RWPE2 (cell line): Measurements from ENCODE around the gene EEFSEC.

Experiments used
- ATAC-seq: fragments of 200-7000 bp; cut with Tn5 transposase; 3 replicates; pipeline ENCODE4 v1.9.1; 2021; ENCODE audit warnings: low read depth
- DNase-seq: peaks from one replicate; pipeline ENCODE4 v3.0.0-alpha.2; 2020; ENCODE audit warnings: low spot score
- H3K27ac ChIP-seq: fragments of 450-650 bp; 2 replicates; pipeline ENCODE4 v1.5.1; 2017; ENCODE audit warnings: mild to moderate bottlenecking; ENCODE audit not compliant: poor library complexity, severe bottlenecking
- H3K27me3 ChIP-seq: fragments of 250-450 bp; sonication (Bioruptor Pico); 2 replicates; pipeline ENCODE4 v1.5.1; 2021; ENCODE audit warnings: mild to moderate bottlenecking, moderate library complexity; ENCODE audit not compliant: insufficient read depth, poor library complexity, severe bottlenecking
- H3K36me3 ChIP-seq: fragments of 250-450 bp; sonication (Bioruptor Pico); 2 replicates; pipeline ENCODE4 v1.5.1; 2020; ENCODE audit warnings: low read depth, mild to moderate bottlenecking, moderate library complexity
- H3K4me1 ChIP-seq: fragments of 250-450 bp; sonication (Bioruptor Pico); 2 replicates; pipeline ENCODE4 v1.5.1; 2021; ENCODE audit warnings: mild to moderate bottlenecking, moderate library complexity; ENCODE audit not compliant: insufficient read depth, poor library complexity, severe bottlenecking
- H3K4me3 ChIP-seq: fragments of 250-450 bp; sonication (Bioruptor Pico); 2 replicates; pipeline ENCODE4 v1.5.1; 2021; ENCODE audit warnings: mild to moderate bottlenecking, moderate library complexity; ENCODE audit not compliant: severe bottlenecking
- H3K9me3 ChIP-seq: fragments of 250-450 bp; sonication (Bioruptor Pico); 2 replicates; pipeline ENCODE4 v1.5.1; 2021; ENCODE audit warnings: mild to moderate bottlenecking, moderate library complexity; ENCODE audit not compliant: severe bottlenecking
- TF ChIP-seq, protein P1 (sequence below): fragments of 450-650 bp; IDR thresholded peaks from one replicate; pipeline ENCODE4 v1.5.1; 2017; ENCODE audit warnings: mild to moderate bottlenecking, moderate library complexity; ENCODE audit not compliant: poor library complexity, severe bottlenecking

EEFSEC gene

DNA sequence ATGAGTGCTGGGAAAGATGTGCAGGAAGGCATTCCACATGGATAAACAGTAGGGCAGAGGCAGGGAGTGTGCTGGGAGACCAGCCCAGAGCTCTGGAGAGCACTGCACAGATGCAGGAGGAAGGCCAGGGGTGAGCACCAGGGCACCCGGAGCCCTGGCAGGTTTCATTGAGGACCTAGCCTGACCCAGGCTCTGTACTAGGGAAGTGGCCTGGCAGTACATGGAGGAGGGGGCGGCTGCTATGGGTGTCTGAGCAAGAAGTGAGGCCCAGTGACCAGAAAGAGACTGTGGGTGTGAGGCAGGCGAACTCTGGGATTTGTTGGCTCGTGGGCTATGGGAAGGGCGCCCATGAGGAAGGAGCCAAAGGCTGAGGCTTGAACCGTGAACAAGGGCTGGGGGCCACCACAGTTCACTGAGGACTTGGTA lies 174.3 kb downstream of the EEFSEC start:
- ATAC-seq: no peak
- TF ChIP-seq, protein P1, sequence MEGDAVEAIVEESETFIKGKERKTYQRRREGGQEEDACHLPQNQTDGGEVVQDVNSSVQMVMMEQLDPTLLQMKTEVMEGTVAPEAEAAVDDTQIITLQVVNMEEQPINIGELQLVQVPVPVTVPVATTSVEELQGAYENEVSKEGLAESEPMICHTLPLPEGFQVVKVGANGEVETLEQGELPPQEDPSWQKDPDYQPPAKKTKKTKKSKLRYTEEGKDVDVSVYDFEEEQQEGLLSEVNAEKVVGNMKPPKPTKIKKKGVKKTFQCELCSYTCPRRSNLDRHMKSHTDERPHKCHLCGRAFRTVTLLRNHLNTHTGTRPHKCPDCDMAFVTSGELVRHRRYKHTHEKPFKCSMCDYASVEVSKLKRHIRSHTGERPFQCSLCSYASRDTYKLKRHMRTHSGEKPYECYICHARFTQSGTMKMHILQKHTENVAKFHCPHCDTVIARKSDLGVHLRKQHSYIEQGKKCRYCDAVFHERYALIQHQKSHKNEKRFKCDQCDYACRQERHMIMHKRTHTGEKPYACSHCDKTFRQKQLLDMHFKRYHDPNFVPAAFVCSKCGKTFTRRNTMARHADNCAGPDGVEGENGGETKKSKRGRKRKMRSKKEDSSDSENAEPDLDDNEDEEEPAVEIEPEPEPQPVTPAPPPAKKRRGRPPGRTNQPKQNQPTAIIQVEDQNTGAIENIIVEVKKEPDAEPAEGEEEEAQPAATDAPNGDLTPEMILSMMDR: no peak
- H3K27ac ChIP-seq: no peak overlapping the region
- no peaks in the 10 kb centered on the region for H3K27me3 ChIP-seq
- no peak for DNase-seq
- no peaks in the 10 kb centered on the region for H3K4me1 ChIP-seq
- H3K4me3 ChIP-seq: no peak overlapping the region
- H3K9me3 ChIP-seq: no peaks in the 10 kb centered on the region
- H3K36me3 ChIP-seq: no peaks in the 10 kb centered on the region

- Histone ChIP-seq H3K4me3 (no peak overlapping the region), H3K4me1 (no peaks in the 10 kb centered on the region), H3K9me3 (no peaks in the 10 kb centered on the region), H3K36me3 (no peaks in the 10 kb centered on the region), H3K27ac (no peak overlapping the region), H3K27me3 (no peaks in the 10 kb centered on the region)
- no peak for DNase-seq
- no peak for ATAC-seq
- TF ChIP-seq, protein P1: no peak
These were observed 175.5 kb downstream of the EEFSEC start for GRCh38 chr3:128328546-128329458.

DNA sequence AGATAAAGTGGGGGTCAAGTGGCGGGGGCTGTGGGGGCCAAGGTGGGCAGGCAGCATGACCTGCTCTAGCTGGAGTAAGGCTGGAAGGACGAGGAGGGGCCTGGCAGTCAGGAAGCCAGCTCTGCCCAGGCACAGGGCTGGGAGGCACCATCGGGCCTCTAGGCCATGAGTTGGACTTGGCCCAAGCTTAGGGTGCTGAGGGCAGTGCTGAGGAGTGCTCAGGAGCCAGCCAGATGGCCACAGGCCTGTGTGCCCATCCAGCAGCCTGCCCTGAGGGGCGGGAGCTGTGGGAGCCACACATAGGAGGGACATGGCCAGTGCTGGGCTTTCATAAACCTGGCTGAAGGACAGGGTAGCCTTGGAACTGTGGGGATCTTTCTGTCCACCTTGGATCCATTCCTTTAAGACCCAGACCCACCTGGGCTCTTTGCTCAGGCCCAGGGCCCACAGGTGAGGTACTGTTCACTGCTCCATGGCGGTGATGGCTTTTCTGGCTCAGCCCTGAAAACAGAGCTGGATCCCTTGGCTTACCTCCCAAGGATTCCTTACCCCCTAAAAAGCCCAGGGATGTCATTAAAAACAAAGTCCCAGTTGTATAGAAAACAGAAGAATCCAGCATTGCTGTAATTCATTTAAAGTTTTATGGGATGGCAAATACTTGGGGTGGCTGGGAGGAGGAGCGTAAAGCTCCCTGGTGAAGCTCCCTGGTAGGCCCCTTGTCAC lies 176.4 kb downstream of the EEFSEC start:
- Histone ChIP-seq H3K4me1 (no peaks in the 10 kb centered on the region), H3K9me3 (no peaks in the 10 kb centered on the region), H3K36me3 (no peaks in the 10 kb centered on the region), H3K27ac (no peak overlapping the region), H3K4me3 (no peak overlapping the region), H3K27me3 (no peaks in the 10 kb centered on the region)
- ATAC-seq (no peak), DNase-seq (no peak)
- TF ChIP-seq, protein P1: no peak

GRCh38 chr3:128330214-128330842 lies 177.0 kb downstream of the EEFSEC start:
- DNase-seq: no peak
- TF ChIP-seq, protein P1: no peak
- no peak overlapping the region for H3K27ac ChIP-seq

More at GRCh38 chr3:128330214-128330842, 177.0 kb downstream of the EEFSEC start:
- no peaks in the 10 kb centered on the region for H3K27me3 ChIP-seq
- ATAC-seq: no peak
- no peaks in the 10 kb centered on the region for H3K9me3 ChIP-seq
- peaks cover 3% of the 10 kb centered on the region for H3K4me1 ChIP-seq
- H3K4me3 ChIP-seq: no peak overlapping the region
- H3K36me3 ChIP-seq: no peaks in the 10 kb centered on the region
